ENCODE results near the gene POF1B. TPM values are rescaled to one million over a fixed set of nuclear protein-coding genes. Genes with fewer than 3 reads are reported as not detected.

Gene POF1B
- total RNA-seq, 2 donors from 2014 or later, result not detected

DNA sequence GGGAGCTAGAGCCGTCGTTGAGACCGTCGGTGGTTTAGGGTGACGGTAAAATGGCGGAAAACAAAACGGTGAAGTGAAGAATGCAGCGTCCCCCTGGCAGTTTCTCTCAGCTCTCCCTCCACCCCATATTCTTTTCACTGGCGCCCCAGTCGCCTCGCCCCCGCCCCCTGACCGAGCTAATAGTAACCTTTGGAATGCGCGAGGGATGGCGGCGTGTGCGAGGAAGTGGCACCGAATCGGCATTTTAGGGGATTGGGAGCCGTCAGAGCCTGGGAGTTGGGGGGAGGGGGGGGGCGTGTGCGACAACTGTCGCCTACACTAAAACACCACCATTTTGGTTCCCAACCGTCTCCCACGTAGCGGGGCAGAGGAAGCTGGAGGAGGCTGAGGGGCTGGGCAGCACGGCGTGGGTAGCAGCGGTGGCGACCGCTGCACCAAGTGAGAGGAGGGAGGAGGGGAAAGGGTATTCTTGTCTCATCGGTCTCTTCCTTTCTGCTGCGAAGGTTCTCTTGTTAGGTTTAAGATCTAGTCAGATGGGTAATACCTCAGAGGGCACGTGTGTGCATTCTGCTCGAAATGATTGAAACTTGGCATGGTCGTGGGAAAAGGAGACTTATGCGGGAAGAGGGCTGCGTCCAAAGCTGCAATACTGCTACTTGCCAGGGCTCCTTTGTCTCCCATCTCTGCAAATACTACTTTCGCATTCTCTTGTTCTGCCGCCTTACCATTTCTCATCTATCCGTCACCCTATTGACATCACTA is 134.8 kb downstream of the POF1B start:
- peak; percentile 55 for DNase-seq
- no peaks in the 10 kb centered on the region for H3K9me3 ChIP-seq (ENCODE audit: control insufficient read depth, low read length)
- Mint-ChIP-seq H3K27me3 (ENCODE audit: insufficient read depth) (no peaks in the 10 kb centered on the region), H3K4me1 (peaks cover 4% of the 10 kb centered on the region), H3K36me3 (ENCODE audit: low read depth) (peaks cover 5% of the 10 kb centered on the region), H3K27ac (peak overlapping the region; percentile 95), H3K4me3 (peak overlapping the region; percentile 74), H3K9me3 (peaks cover 28% of the 10 kb centered on the region)
- TF ChIP-seq, protein P1, sequence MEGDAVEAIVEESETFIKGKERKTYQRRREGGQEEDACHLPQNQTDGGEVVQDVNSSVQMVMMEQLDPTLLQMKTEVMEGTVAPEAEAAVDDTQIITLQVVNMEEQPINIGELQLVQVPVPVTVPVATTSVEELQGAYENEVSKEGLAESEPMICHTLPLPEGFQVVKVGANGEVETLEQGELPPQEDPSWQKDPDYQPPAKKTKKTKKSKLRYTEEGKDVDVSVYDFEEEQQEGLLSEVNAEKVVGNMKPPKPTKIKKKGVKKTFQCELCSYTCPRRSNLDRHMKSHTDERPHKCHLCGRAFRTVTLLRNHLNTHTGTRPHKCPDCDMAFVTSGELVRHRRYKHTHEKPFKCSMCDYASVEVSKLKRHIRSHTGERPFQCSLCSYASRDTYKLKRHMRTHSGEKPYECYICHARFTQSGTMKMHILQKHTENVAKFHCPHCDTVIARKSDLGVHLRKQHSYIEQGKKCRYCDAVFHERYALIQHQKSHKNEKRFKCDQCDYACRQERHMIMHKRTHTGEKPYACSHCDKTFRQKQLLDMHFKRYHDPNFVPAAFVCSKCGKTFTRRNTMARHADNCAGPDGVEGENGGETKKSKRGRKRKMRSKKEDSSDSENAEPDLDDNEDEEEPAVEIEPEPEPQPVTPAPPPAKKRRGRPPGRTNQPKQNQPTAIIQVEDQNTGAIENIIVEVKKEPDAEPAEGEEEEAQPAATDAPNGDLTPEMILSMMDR (conservative IDR thresholded peaks at IDR 0.05), result no peak
- H3K9ac ChIP-seq (ENCODE audit: extremely low read depth, low read length, poor library complexity, severe bottlenecking), result peak overlapping the region; percentile 98
- H3K27ac ChIP-seq (ENCODE audit: low read depth, low read length), result peak overlapping the region; percentile 98
- no peaks in the 10 kb centered on the region for H3K4me1 ChIP-seq (ENCODE audit: control insufficient read depth, insufficient read depth, low read length)
- H3K27me3 ChIP-seq (ENCODE audit: control insufficient read depth, insufficient read depth, low read length, poor library complexity, severe bottlenecking), result no peaks in the 10 kb centered on the region
- peaks cover 7% of the 10 kb centered on the region for H3K36me3 ChIP-seq (ENCODE audit: control insufficient read depth, insufficient read depth, low read length)
- H3K4me3 ChIP-seq (ENCODE audit: low read length), result peak overlapping the region; percentile 93
- WGBS, 2 experiments (ENCODE audit: insufficient coverage in 1 of 2, insufficient read length in 1 of 2), result 1% methylated on average over 31 of the region's 42 CpGs; no CpG with 5 or more reads in 1 of the 2 experiments

DNA sequence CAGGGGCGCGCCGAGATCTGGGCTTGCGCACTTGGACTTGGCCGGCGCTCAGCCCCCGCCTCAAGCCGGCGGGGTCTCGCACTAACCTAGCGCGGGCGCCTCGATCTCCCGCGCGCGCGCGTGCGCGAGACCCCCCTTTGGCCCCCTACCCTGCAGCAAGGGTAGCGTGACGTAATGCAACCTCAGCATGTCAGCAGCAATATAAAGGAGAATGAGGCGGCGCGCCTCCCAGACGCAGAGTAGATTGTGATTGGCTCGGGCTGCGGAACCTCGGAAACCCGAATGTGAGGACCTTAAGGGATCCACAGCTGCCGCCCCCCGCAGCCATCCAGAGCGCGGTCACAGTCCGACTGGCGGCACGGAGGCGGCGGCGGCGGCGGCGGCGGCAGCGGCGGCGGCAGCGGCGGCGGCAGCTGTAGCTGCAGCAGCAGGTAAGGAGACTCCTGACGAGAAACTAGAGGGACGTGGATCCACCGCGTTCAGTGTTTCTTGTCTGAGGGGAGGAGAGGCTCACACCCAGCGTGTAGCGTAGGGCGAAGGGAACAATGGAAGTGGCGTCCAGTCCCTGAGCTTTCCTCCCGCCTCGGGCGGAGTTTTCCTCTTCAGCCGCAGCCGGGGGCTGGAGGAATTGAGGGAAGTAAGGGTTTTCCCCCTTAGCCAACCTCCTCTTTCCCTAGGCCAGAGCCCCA is 135.6 kb downstream of the POF1B start, which contains the start of the genes SATL1 and ZNF711:
Gene SATL1 (minus strand): TSS at position 19 of the 689 bp plus-strand sequence. CDS start 134,811 bp downstream, outside the sequence.
Gene ZNF711 (plus strand): TSS at position 231 of the 689 bp plus-strand sequence. CDS start 3,582 bp downstream, outside the sequence.
- 0% methylated on average over 51 of the region's 65 CpGs; no CpG with 5 or more reads in 1 of the 2 experiments for WGBS, 2 experiments (ENCODE audit: insufficient coverage in 1 of 2, insufficient read length in 1 of 2)
- Histone ChIP-seq H3K9ac (ENCODE audit: extremely low read depth, low read length, poor library complexity, severe bottlenecking) (peak within 1 kb of the TSS; percentile 98), H3K36me3 (ENCODE audit: control insufficient read depth, insufficient read depth, low read length) (peaks cover 6% of the 10 kb centered on the region), H3K9me3 (ENCODE audit: control insufficient read depth, low read length) (no peaks in the 10 kb centered on the region), H3K4me1 (ENCODE audit: control insufficient read depth, insufficient read depth, low read length) (no peaks in the 10 kb centered on the region), H3K27me3 (ENCODE audit: control insufficient read depth, insufficient read depth, low read length, poor library complexity, severe bottlenecking) (no peaks in the 10 kb centered on the region), H3K4me3 (ENCODE audit: low read length) (peak within 1 kb of the TSS; percentile 93), H3K27ac (ENCODE audit: low read depth, low read length) (peak within 1 kb of the TSS; percentile 98)
- Mint-ChIP-seq H3K36me3 (ENCODE audit: low read depth) (peaks cover 3% of the 10 kb centered on the region), H3K4me3 (peak within 1 kb of the TSS; percentile 74), H3K9me3 (peaks cover 33% of the 10 kb centered on the region), H3K27me3 (ENCODE audit: insufficient read depth) (no peaks in the 10 kb centered on the region), H3K4me1 (peaks cover 4% of the 10 kb centered on the region), H3K27ac (peak within 1 kb of the TSS; percentile 96)
- peak; percentile 91 for DNase-seq
- TF ChIP-seq, protein P1 (conservative IDR thresholded peaks at IDR 0.05), result no peak

DNA sequence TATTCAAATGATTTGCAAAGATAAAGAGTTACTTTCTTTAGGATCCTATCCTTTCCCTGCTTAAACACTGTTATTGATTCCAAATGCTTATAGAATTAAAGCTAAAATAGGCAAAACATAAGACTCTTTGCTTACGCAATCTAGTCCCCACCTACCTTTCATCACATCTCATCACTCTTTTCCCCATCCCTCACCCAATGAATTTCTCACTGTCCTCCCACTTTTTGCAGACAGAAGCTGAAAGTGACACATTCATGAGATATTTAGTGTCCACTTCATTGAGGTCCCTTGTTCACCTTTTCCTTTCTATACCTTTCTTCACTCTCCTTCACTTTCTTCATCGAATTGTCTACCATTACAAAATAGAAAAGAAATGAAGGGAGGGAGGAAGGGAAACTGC is 136.3 kb downstream of the POF1B start:
- peak overlapping the region; percentile 96 for H3K27ac Mint-ChIP-seq
- peaks cover 32% of the 10 kb centered on the region for H3K9me3 Mint-ChIP-seq
- Histone ChIP-seq H3K36me3 (ENCODE audit: control insufficient read depth, insufficient read depth, low read length) (no peaks in the 10 kb centered on the region), H3K9me3 (ENCODE audit: control insufficient read depth, low read length) (no peaks in the 10 kb centered on the region), H3K27me3 (ENCODE audit: control insufficient read depth, insufficient read depth, low read length, poor library complexity, severe bottlenecking) (no peaks in the 10 kb centered on the region), H3K4me1 (ENCODE audit: control insufficient read depth, insufficient read depth, low read length) (no peaks in the 10 kb centered on the region), H3K4me3 (ENCODE audit: low read length) (peak overlapping the region; percentile 93), H3K27ac (ENCODE audit: low read depth, low read length) (no peak overlapping the region), H3K9ac (ENCODE audit: extremely low read depth, low read length, poor library complexity, severe bottlenecking) (peak overlapping the region; percentile 98)
- H3K4me1 Mint-ChIP-seq, result peaks cover 4% of the 10 kb centered on the region
- H3K4me3 Mint-ChIP-seq, result peak overlapping the region; percentile 74
- TF ChIP-seq, protein P1 (conservative IDR thresholded peaks at IDR 0.05), result no peak
- 79% methylated on average over 1 of the region's 2 CpGs; no CpG with 5 or more reads in 1 of the 2 experiments for WGBS, 2 experiments (ENCODE audit: insufficient coverage in 1 of 2, insufficient read length in 1 of 2)
- DNase-seq, result no peak
- H3K27me3 Mint-ChIP-seq (ENCODE audit: insufficient read depth), result no peaks in the 10 kb centered on the region
- H3K36me3 Mint-ChIP-seq (ENCODE audit: low read depth), result peaks cover 3% of the 10 kb centered on the region

Other genes starting within 250 kb of the POF1B start
- under 1 TPM; 0.29 to 0.58 TPM for gene SATL1, start 135.9 kb downstream of the POF1B start, total RNA-seq
- gene ZNF711, start 135.7 kb downstream of the POF1B start, total RNA-seq, result 10 to 100 TPM; 21.7 to 24.2 TPM

All from endodermal cell (in vitro differentiated cells).